Measurements from ENCODE around the gene PDGFRB. TPM values are rescaled to one million over a fixed set of nuclear protein-coding genes. Genes with fewer than 3 reads are reported as not detected.

Gene PDGFRB
- total and polyA plus RNA-seq, 2 of the 8 experiments (the other 6 are each of a cell fraction or from before 2014, with no cell fraction given) = 4.2 to 13.7 TPM

DNA sequence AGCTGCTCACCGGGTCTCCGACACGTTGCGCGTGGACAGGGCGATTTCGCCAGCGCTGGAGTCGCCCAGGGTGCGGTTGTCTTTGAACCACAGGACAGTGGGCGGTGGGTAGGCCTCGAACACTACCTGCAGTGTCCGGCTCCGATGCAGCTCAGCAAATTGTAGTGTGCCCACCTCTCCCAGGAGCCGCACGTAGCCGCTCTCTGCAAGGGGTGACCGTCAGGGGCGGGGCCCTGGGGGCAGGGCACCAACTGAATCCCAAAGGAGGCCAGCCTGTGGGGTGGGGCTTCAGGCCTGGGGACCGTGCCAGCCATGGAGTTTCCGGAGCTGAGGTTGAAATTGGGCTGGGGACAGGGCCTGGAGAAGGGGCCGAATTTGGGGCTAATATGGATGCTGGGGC is 22.9 kb downstream of the PDGFRB start:
- POLR2A ChIA-PET (ENCODE audit: partially characterized antibody) = interaction anchor here (1.2 kb wide), 1 partner anchor 43 kb away, joined by 3 read pairs; no protein-coding TSS in a partner anchor

More for the DNA sequence above, 22.9 kb downstream of the PDGFRB start:
- no peak overlapping the region for H3K56ac ChIP-seq (replicated peaks; ENCODE audit: insufficient read length, low read depth, low read length)
- no peak overlapping the region for H4K8ac ChIP-seq (ENCODE audit: extremely low read depth, insufficient read depth, low read length)
- FAIRE-seq = no peak
- no peak overlapping the region for H3K9ac ChIP-seq (replicated peaks in 1 of 4; ENCODE audit: extremely low read depth in 1 of 4, low read depth in 3 of 4, low read length in 3 of 4)
- H4K20me1 ChIP-seq (replicated peaks in 1 of 2; ENCODE audit: control insufficient read depth in 1 of 2, insufficient read depth in 2 of 2, low read length in 2 of 2) = peaks cover 0 to 9% of the 10 kb centered on the region in 2 experiments
- H3K14ac ChIP-seq (ENCODE audit: insufficient read length) = no peak overlapping the region
- no peak overlapping the region for H2AFZ ChIP-seq (ENCODE audit: low read length)
- no peaks in the 10 kb centered on the region for H3K36me3 ChIP-seq (ENCODE audit: control insufficient read depth in 2 of 4, insufficient read depth in 4 of 4, low read length in 3 of 4)
- no peak overlapping the region for H3K4me3 ChIP-seq (ENCODE audit: extremely low read depth in 1 of 4, insufficient read depth in 2 of 4, low read depth in 3 of 4, low read length in 4 of 4)
- no peak overlapping the region for H3K18ac ChIP-seq (ENCODE audit: extremely low read depth, low read length)
- H2BK12ac ChIP-seq (ENCODE audit: low read depth, low read length) = no peak overlapping the region
- H2BK120ac ChIP-seq (replicated peaks; ENCODE audit: low read depth, low read length) = no peak overlapping the region
- no peak overlapping the region for H3K23ac ChIP-seq (ENCODE audit: insufficient read length)
- no peak overlapping the region for H2BK20ac ChIP-seq (ENCODE audit: low read length)
- no peak for DNase-seq (ENCODE audit: low read depth in 1 of 2, low spot score in 2 of 2)
- H3K4me2 ChIP-seq (ENCODE audit: insufficient read depth in 1 of 2, low read depth in 2 of 2, low read length in 2 of 2) = no peak overlapping the region
- no peaks in the 10 kb centered on the region for H3K79me1 ChIP-seq (ENCODE audit: low read depth, low read length)
- no peaks in the 10 kb centered on the region for H3K9me3 ChIP-seq (ENCODE audit: insufficient read depth in 2 of 2, low read depth in 1 of 2, low read length in 1 of 2)
- no peak overlapping the region for H3K4ac ChIP-seq (replicated peaks; ENCODE audit: insufficient read length, low read depth, low read length)
- H4K5ac ChIP-seq (ENCODE audit: insufficient read length, low read depth, low read length) = no peak overlapping the region
- H2BK15ac ChIP-seq (ENCODE audit: low read length) = no peak overlapping the region
- H3K4me1 ChIP-seq (replicated peaks in 1 of 4; ENCODE audit: control insufficient read depth in 3 of 4, insufficient read depth in 4 of 4, low read length in 3 of 4) = peaks cover 5 to 26% (median 18%) of the 10 kb centered on the region in 4 experiments; a peak in 6 of 7 replicates
- H3K27me3 ChIP-seq (replicated peaks in 1 of 4; ENCODE audit: control insufficient read depth in 3 of 4, extremely low read depth in 1 of 4, insufficient read depth in 3 of 4, low read length in 3 of 4) = peaks cover 0 to 5% (median 3%) of the 10 kb centered on the region in 4 experiments; a peak in 3 of 7 replicates
- no peak overlapping the region for H3K27ac ChIP-seq (ENCODE audit: low read depth, low read length)
- H3K23me2 ChIP-seq (ENCODE audit: low read depth, low read length) = no peaks in the 10 kb centered on the region
- TF ChIP-seq ZNF274 (IDR thresholded peaks at IDR 0.05; ENCODE audit: borderline replicate concordance, extremely low read depth, low read length) = no peak
- no peak for TF ChIP-seq CHD2 (IDR thresholded peaks at IDR 0.05; ENCODE audit: low read length)
- H3K79me2 ChIP-seq (ENCODE audit: control insufficient read depth in 1 of 2, insufficient read depth in 2 of 2, low read length in 2 of 2) = no peaks in the 10 kb centered on the region
- WGBS, 2 experiments (ENCODE audit: extremely low coverage in 1 of 2, insufficient coverage in 1 of 2, insufficient read length in 1 of 2, insufficient replicate concordance in 2 of 2, low coverage in 1 of 2, low lambda C conversion rate in 2 of 2, missing lambda C conversion rate in 1 of 2) = 96% methylated on average over 15 of the region's 22 CpGs; no CpG with 5 or more reads in 1 of the 2 experiments
- no peak overlapping the region for H2AK5ac ChIP-seq (ENCODE audit: low read depth, low read length)
- CTCF ChIA-PET (ENCODE audit: partially characterized antibody) = interaction anchor here (0.7 to 11.9 kb wide), 14 partner anchors 9 to 134 kb away, joined by 3 to 109 read pairs (median 4); no protein-coding TSS in a partner anchor
- H2BK5ac ChIP-seq (ENCODE audit: low read depth, low read length) = no peak overlapping the region
- H4K91ac ChIP-seq (replicated peaks; ENCODE audit: insufficient read length, low read length) = no peak overlapping the region

All from H1 (cell line).